Caco-2 (cell line): ENCODE measurements around the gene PPIC. TPM values are rescaled to one million over a fixed set of nuclear protein-coding genes. Genes with fewer than 3 reads are reported as not detected.

Source experiments
- BruUV-seq: library from RNA; stranded (reverse); fragments of 400-500 nt; replicated peaks from 2 replicates; lab custom pipeline; 2021; lab: Mats Ljungman, UMichigan
- CTCF ChIA-PET: fragments of 300-600 bp; sonication (Branson Sonifier 250); formaldehyde crosslinking; loops from one replicate; lab custom pipeline; 2022; ENCODE audit warnings: antibody characterized with exemption; lab: Charles Lee
- POLR2A ChIA-PET: fragments of 300-600 bp; sonication (Branson Sonifier 250); formaldehyde crosslinking; loops from one replicate; lab custom pipeline; 2022; ENCODE audit warnings: antibody characterized with exemption; lab: Charles Lee
- DNase-seq, 2 experiments: peaks; one replicate each; pipeline versions ENCODE4 v3.0.0 to v3.0.0-alpha.2; 2020 to 2022
- H3K27me3 ChIP-seq: replicated peaks from 2 replicates; pipeline ENCODE4 v1.6.0; 2011; ENCODE audit warnings: low read length; ENCODE audit not compliant: control insufficient read depth, insufficient read depth
- H3K36me3 ChIP-seq: 2 replicates; pipeline ENCODE4 v1.5.1; 2011; ENCODE audit warnings: low read length; ENCODE audit not compliant: control insufficient read depth, insufficient read depth
- H3K4me1 ChIP-seq: fragments of 250-450 bp; sonication (Bioruptor Pico); 2 replicates; pipeline ENCODE4 v1.5.1; 2020; ENCODE audit warnings: mild to moderate bottlenecking
- H3K4me3 ChIP-seq: 2 replicates; pipeline ENCODE4 v1.5.1; 2011; ENCODE audit warnings: low read depth, mild to moderate bottlenecking, control low read depth, low read length
- H3K9me3 ChIP-seq: fragments of 250-450 bp; sonication (Bioruptor Pico); 2 replicates; pipeline ENCODE4 v1.5.1; 2020; ENCODE audit warnings: mild to moderate bottlenecking, moderate library complexity
- H3K27ac Mint-ChIP-seq: one replicate; pipeline ENCODE4 v1.8.0; 2022; ENCODE audit warnings: mixed read lengths; ENCODE audit not compliant: unreplicated experiment
- H3K27me3 Mint-ChIP-seq: one replicate; pipeline ENCODE4 v1.8.0; 2022; ENCODE audit warnings: mixed read lengths; ENCODE audit not compliant: insufficient read depth, unreplicated experiment
- H3K36me3 Mint-ChIP-seq: one replicate; pipeline ENCODE4 v1.8.0; 2022; ENCODE audit warnings: mild to moderate bottlenecking, mixed read lengths; ENCODE audit not compliant: insufficient read depth, unreplicated experiment
- H3K4me1 Mint-ChIP-seq: one replicate; pipeline ENCODE4 v1.8.0; 2022; ENCODE audit warnings: low read depth, mixed read lengths; ENCODE audit not compliant: unreplicated experiment
- H3K4me3 Mint-ChIP-seq: one replicate; pipeline ENCODE4 v1.8.0; 2022; ENCODE audit warnings: mild to moderate bottlenecking, moderate library complexity, mixed read lengths; ENCODE audit not compliant: unreplicated experiment
- H3K9me3 Mint-ChIP-seq: one replicate; pipeline ENCODE4 v1.8.0; 2022; ENCODE audit warnings: mixed read lengths; ENCODE audit not compliant: unreplicated experiment
- intact Hi-C: fragments of 100-400 bp; cut with micrococcal nuclease; formaldehyde crosslinking; loops from one replicate; pipeline ENCODE4 v1.10.0; 2022; ENCODE audit not compliant: unreplicated experiment
- total RNA-seq: library from RNA; stranded (reverse); gene quantifications from 2 replicates; pipeline ENCODE4 v1.2.3, GENCODE V29; 2022
- TF ChIP-seq, protein P1 (sequence below), 2 experiments: fragments of 200-600 bp in 1 of 2; IDR thresholded peaks; 1 replicate in 1 of 2; 2 replicates in 1 of 2; pipeline versions ENCODE4 v1.5.1 to v1.8.0; 2011 to 2022; ENCODE audit warnings: antibody characterized with exemption in 1 of 2, control low read depth in 1 of 2, inconsistent platforms in 1 of 2, low read depth in 1 of 2, low read length in 1 of 2, mild to moderate bottlenecking in 1 of 2, moderate library complexity in 1 of 2; ENCODE audit not compliant: insufficient read depth in 1 of 2, severe bottlenecking in 1 of 2, unreplicated experiment in 1 of 2

PPIC gene
- total RNA-seq, 1 experiment from 2014 or later = 50.6 TPM

DNA sequence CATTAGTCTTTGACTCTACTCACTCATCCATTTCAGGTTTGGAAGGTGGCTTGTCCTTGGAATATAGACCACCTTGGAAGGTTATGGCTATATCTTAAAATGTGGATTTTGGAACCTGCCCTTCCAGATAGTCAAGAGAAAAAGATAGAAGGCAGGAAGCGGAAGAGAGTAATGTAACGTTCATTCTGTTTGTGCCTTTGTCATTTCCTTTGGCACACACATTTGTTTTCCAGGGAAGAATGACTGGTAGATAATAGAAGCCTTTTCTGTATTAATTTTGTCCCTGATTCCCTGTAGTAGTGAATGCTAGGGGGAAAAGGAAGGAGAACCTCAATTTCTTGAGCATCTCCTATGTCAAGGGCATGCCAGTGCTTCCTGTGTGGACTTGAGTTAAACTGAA lies 54.7 kb downstream of the PPIC start:
- TF ChIP-seq, protein P1, sequence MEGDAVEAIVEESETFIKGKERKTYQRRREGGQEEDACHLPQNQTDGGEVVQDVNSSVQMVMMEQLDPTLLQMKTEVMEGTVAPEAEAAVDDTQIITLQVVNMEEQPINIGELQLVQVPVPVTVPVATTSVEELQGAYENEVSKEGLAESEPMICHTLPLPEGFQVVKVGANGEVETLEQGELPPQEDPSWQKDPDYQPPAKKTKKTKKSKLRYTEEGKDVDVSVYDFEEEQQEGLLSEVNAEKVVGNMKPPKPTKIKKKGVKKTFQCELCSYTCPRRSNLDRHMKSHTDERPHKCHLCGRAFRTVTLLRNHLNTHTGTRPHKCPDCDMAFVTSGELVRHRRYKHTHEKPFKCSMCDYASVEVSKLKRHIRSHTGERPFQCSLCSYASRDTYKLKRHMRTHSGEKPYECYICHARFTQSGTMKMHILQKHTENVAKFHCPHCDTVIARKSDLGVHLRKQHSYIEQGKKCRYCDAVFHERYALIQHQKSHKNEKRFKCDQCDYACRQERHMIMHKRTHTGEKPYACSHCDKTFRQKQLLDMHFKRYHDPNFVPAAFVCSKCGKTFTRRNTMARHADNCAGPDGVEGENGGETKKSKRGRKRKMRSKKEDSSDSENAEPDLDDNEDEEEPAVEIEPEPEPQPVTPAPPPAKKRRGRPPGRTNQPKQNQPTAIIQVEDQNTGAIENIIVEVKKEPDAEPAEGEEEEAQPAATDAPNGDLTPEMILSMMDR (IDR thresholded peaks at IDR 0.05; ENCODE audit: insufficient read depth in 1 of 2, low read depth in 1 of 2, low read length in 1 of 2, severe bottlenecking in 1 of 2, unreplicated experiment in 1 of 2) = no peak
- Histone ChIP-seq H3K36me3 (no peaks in the 10 kb centered on the region), H3K4me1 (peaks cover 7% of the 10 kb centered on the region; the same call in 1 of the 2 replicates), H3K9me3 (no peaks in the 10 kb centered on the region), H3K27me3 (no peaks in the 10 kb centered on the region), H3K4me3 (no peak overlapping the region)
- Mint-ChIP-seq H3K27ac (no peak overlapping the region), H3K36me3 (no peaks in the 10 kb centered on the region), H3K4me1 (peaks cover 4% of the 10 kb centered on the region), H3K9me3 (no peaks in the 10 kb centered on the region), H3K4me3 (no peak overlapping the region), H3K27me3 (no peaks in the 10 kb centered on the region)
- intact Hi-C loops = no loop called here
- no peak for DNase-seq
- ChIA-PET POLR2A (no interaction called here), CTCF (no interaction called here)
- BruUV-seq = no TSS peak

DNA sequence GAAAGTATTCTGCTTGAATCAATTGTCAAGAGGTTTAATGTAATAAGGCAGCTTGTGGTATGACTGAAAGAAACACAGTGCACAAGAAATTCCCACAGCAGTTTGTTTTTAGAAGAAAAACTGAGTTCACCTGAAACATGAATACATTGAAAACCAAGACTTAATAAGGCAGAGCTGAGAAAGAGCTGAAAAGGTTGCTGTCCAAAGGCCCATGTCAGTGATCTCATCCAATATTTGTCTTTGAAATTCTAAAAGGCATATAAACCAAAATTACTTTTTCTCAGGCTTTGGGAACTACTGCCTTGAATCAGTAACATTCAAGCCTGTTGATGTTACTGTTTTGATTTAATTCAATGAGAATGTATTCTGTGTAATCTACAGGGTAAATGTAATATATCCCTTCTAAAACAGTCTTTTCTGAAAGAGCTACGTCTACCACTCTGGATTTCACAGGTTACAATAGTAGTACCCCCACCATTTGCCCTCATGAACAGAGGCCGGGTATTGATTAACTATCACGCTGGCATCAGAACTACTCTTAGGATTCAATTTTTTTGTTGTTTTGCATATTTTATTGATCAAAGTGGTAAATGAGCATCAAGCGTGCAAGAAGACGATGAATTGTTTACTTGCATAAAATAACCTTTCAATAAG lies 57.8 kb downstream of the PPIC start:
- H3K36me3 ChIP-seq = no peaks in the 10 kb centered on the region
- Mint-ChIP-seq H3K9me3 (no peaks in the 10 kb centered on the region), H3K36me3 (no peaks in the 10 kb centered on the region), H3K27me3 (no peaks in the 10 kb centered on the region), H3K27ac (no peak overlapping the region), H3K4me1 (peaks cover 8% of the 10 kb centered on the region), H3K4me3 (no peak overlapping the region)
- intact Hi-C loops = no loop called here
- TF ChIP-seq, protein P1 (IDR thresholded peaks at IDR 0.05; ENCODE audit: insufficient read depth in 1 of 2, low read depth in 1 of 2, low read length in 1 of 2, severe bottlenecking in 1 of 2, unreplicated experiment in 1 of 2) = no peak
- BruUV-seq = no TSS peak
- no peaks in the 10 kb centered on the region for H3K27me3 ChIP-seq
- no peaks in the 10 kb centered on the region for H3K9me3 ChIP-seq
- CTCF ChIA-PET = no interaction called here
- H3K4me3 ChIP-seq = no peak overlapping the region
- DNase-seq = no peak
- POLR2A ChIA-PET = no interaction called here
- H3K4me1 ChIP-seq = peaks cover 7% of the 10 kb centered on the region; the same call in 1 of the 2 replicates

DNA sequence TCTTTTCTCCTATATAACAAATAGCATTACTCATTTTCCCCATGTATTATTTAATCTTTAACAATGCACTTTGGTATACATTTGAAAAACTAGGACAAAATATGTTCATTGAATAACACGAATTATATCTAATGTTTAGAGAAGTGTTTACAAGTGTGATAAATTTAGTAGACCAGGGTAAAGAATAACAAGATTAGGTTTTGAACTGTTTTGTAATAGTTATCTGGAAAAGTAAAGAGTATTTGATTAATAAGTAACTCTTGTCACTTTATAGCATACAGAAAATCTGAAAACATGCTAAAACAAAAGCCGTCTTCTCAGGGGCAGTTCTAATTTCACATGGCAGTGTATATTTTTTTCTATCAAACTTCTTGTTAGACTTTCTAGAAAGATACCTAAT lies 58.5 kb downstream of the PPIC start:
- Mint-ChIP-seq H3K27me3 (no peaks in the 10 kb centered on the region), H3K9me3 (no peaks in the 10 kb centered on the region), H3K36me3 (no peaks in the 10 kb centered on the region), H3K4me3 (no peak overlapping the region), H3K27ac (no peak overlapping the region), H3K4me1 (peaks cover 8% of the 10 kb centered on the region)
- CTCF ChIA-PET = no interaction called here
- BruUV-seq = no TSS peak
- no peak for DNase-seq
- H3K4me1 ChIP-seq = peaks cover 7% of the 10 kb centered on the region; the same call in 1 of the 2 replicates
- H3K9me3 ChIP-seq = no peaks in the 10 kb centered on the region
- TF ChIP-seq, protein P1 (IDR thresholded peaks at IDR 0.05; ENCODE audit: insufficient read depth in 1 of 2, low read depth in 1 of 2, low read length in 1 of 2, severe bottlenecking in 1 of 2, unreplicated experiment in 1 of 2) = no peak
- POLR2A ChIA-PET = no interaction called here
- no peak overlapping the region for H3K4me3 ChIP-seq
- no peaks in the 10 kb centered on the region for H3K36me3 ChIP-seq
- intact Hi-C loops = no loop called here
- no peaks in the 10 kb centered on the region for H3K27me3 ChIP-seq
